Neural cell (in vitro differentiated cells): Measurements from ENCODE around the gene ZNF804A. TPM values are rescaled to one million over a fixed set of nuclear protein-coding genes. Genes with fewer than 3 reads are reported as not detected.

ENCODE experiments used
- H2AFZ ChIP-seq: fragments of 200-600, 300-800 bp; sonication (generic), shearing (Covaris generic); 2 replicates; pipeline ENCODE4 v1.6.0; 2014; ENCODE audit warnings: low read depth, mild to moderate bottlenecking, antibody characterized with exemption, low read length, moderate library complexity
- H3F3A ChIP-seq: fragments of 200-600 bp; shearing (Covaris generic); 2 replicates; pipeline ENCODE4 v1.6.1; 2016; ENCODE audit warnings: mild to moderate bottlenecking, moderate library complexity, mixed read lengths, antibody characterized with exemption, low read length; ENCODE audit not compliant: insufficient read depth, poor library complexity, severe bottlenecking
- H3K27ac ChIP-seq: fragments of 200-600, 300-800 bp; sonication (generic), shearing (Covaris generic); 2 replicates; pipeline ENCODE4 v1.5.1; 2014; ENCODE audit warnings: mild to moderate bottlenecking, low read length, moderate library complexity
- H3K27me3 ChIP-seq: fragments of 300-800, 200-600 bp; sonication (generic), shearing (Covaris generic); 2 replicates; pipeline ENCODE4 v1.6.0; 2014; ENCODE audit warnings: mild to moderate bottlenecking, low read depth, low read length, moderate library complexity; ENCODE audit not compliant: insufficient read depth
- H3K36me3 ChIP-seq: fragments of 300-800, 200-600 bp; sonication (generic), shearing (Covaris generic); 2 replicates; pipeline ENCODE4 v1.5.1; 2014; ENCODE audit warnings: mild to moderate bottlenecking, antibody characterized with exemption, low read length, moderate library complexity; ENCODE audit not compliant: insufficient read depth
- H3K4me2 ChIP-seq: fragments of 300-800, 200-600 bp; sonication (generic), shearing (Covaris generic); 2 replicates; pipeline ENCODE4 v1.6.0; 2014; ENCODE audit warnings: mild to moderate bottlenecking, low read length
- H3K4me3 ChIP-seq: fragments of 300-800, 200-600 bp; sonication (generic), shearing (Covaris generic); 2 replicates; pipeline ENCODE4 v1.5.1; 2014; ENCODE audit warnings: mild to moderate bottlenecking, low read length, moderate library complexity
- H3K79me2 ChIP-seq: fragments of 200-600 bp; shearing (Covaris generic); replicated peaks from 2 replicates; pipeline ENCODE4 v1.6.0; 2014; ENCODE audit warnings: mild to moderate bottlenecking, low read length, moderate library complexity; ENCODE audit not compliant: insufficient read depth
- H3K9ac ChIP-seq: fragments of 300-800, 200-600 bp; sonication (generic), shearing (Covaris generic); 2 replicates; pipeline ENCODE4 v1.6.1; 2016; ENCODE audit warnings: mild to moderate bottlenecking, low read length, mixed read lengths
- H3K9me2 ChIP-seq: fragments of 200-600 bp; shearing (Covaris generic); 2 replicates; pipeline ENCODE4 v1.6.1; 2016; ENCODE audit warnings: mild to moderate bottlenecking, low read length, mixed read lengths; ENCODE audit not compliant: insufficient read depth
- H3K9me3 ChIP-seq: fragments of 200-600, 300-800 bp; sonication (generic), shearing (Covaris generic); 2 replicates; pipeline ENCODE4 v1.6.1; 2016; ENCODE audit warnings: mild to moderate bottlenecking, mixed run types, low read length, moderate library complexity, mixed read lengths
- H4K20me1 ChIP-seq: fragments of 200-600 bp; shearing (Covaris generic); 2 replicates; pipeline ENCODE4 v1.6.1; 2016; ENCODE audit warnings: mild to moderate bottlenecking, mixed run types; ENCODE audit not compliant: insufficient read depth
- EP300 ChIP-seq: fragments of 450-650 bp; conservative IDR thresholded peaks from 2 replicates; pipeline ENCODE4 v1.6.1; 2014; ENCODE audit warnings: antibody characterized with exemption, mild to moderate bottlenecking, moderate library complexity; ENCODE audit not compliant: poor library complexity, severe bottlenecking
- EZH2 ChIP-seq: fragments of 200-600, 300-800 bp; shearing (Covaris generic), sonication (generic); IDR thresholded peaks from 2 replicates; pipeline ENCODE4 v1.6.1; 2014; ENCODE audit warnings: antibody characterized with exemption, low read length, borderline replicate concordance, mild to moderate bottlenecking; ENCODE audit not compliant: insufficient read depth, poor library complexity, severe bottlenecking
- MXI1 ChIP-seq: fragments of 450-650 bp; conservative IDR thresholded peaks from 2 replicates; pipeline ENCODE4 v1.6.1; 2014; ENCODE audit warnings: antibody characterized with exemption, mild to moderate bottlenecking; ENCODE audit not compliant: poor library complexity, severe bottlenecking
- POLR2AphosphoS5 ChIP-seq: IDR thresholded peaks from 2 replicates; pipeline ENCODE4 v1.6.1; 2012
- RAD21 ChIP-seq: fragments of 450-650 bp; conservative IDR thresholded peaks from 2 replicates; pipeline ENCODE4 v1.6.1; 2014; ENCODE audit warnings: antibody characterized with exemption, mild to moderate bottlenecking, moderate library complexity
- SMC3 ChIP-seq: fragments of 450-650 bp; conservative IDR thresholded peaks from 2 replicates; pipeline ENCODE4 v1.6.1; 2014; ENCODE audit warnings: antibody characterized with exemption, mild to moderate bottlenecking, moderate library complexity; ENCODE audit not compliant: poor library complexity
- TAF1 ChIP-seq: IDR thresholded peaks from 2 replicates; pipeline ENCODE4 v1.6.1; 2012; ENCODE audit warnings: low read depth
- polyA plus RNA-seq: library from polyadenylated mRNA; depleted of rRNA; stranded (reverse); fragments of >200 nt; gene quantifications from 2 replicates; pipeline ENCODE4 v1.2.3, GENCODE V29; 2014
- TF ChIP-seq, protein P1 (sequence below): fragments of 450-650 bp; IDR thresholded peaks from 2 replicates; pipeline ENCODE4 v1.5.1; 2014; ENCODE audit warnings: antibody characterized with exemption, mild to moderate bottlenecking, moderate library complexity; ENCODE audit not compliant: poor library complexity, severe bottlenecking
- TF ChIP-seq, protein P2 (sequence below): IDR thresholded peaks from 2 replicates; pipeline ENCODE4 v1.6.1; 2012; ENCODE audit warnings: borderline replicate concordance

ZNF804A gene
- polyA plus RNA-seq, 1 donor from 2014 or later: 2.7 TPM

DNA sequence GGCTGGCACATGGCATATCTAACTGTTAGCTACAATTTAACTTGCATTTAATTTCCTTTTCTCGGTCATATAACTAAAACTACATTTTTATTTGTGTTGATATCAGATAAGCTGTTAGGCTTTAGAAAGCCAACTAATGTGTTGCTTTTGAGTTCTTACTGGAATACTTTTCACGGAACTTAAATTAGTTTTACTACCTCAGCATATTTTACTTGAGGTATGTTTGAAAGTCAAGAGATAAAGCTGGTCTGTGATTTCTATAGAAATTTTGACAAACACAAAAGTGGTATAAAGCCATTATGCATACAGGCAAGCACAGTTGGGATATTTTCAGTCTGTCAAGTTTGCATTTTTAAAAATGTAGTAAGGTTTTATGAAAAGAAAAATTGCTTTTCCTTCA, 162.6 kb downstream of the ZNF804A start:
- Histone ChIP-seq H3K36me3 (no peaks in the 10 kb centered on the region), H3K4me2 (no peak overlapping the region), H3K4me3 (no peak overlapping the region), H3K9me3 (no peaks in the 10 kb centered on the region), H3K27ac (no peak overlapping the region), H3K9me2 (no peaks in the 10 kb centered on the region), H3K27me3 (no peaks in the 10 kb centered on the region), H3K9ac (no peak overlapping the region), H4K20me1 (no peaks in the 10 kb centered on the region), H3K79me2 (no peaks in the 10 kb centered on the region), H3F3A (no peaks in the 10 kb centered on the region), H2AFZ (no peak overlapping the region)
- TF ChIP-seq EZH2 (no peak), TAF1 (no peak), MXI1 (no peak), POLR2AphosphoS5 (no peak), EP300 (no peak), SMC3 (no peak), RAD21 (no peak)
- TF ChIP-seq, protein P1, sequence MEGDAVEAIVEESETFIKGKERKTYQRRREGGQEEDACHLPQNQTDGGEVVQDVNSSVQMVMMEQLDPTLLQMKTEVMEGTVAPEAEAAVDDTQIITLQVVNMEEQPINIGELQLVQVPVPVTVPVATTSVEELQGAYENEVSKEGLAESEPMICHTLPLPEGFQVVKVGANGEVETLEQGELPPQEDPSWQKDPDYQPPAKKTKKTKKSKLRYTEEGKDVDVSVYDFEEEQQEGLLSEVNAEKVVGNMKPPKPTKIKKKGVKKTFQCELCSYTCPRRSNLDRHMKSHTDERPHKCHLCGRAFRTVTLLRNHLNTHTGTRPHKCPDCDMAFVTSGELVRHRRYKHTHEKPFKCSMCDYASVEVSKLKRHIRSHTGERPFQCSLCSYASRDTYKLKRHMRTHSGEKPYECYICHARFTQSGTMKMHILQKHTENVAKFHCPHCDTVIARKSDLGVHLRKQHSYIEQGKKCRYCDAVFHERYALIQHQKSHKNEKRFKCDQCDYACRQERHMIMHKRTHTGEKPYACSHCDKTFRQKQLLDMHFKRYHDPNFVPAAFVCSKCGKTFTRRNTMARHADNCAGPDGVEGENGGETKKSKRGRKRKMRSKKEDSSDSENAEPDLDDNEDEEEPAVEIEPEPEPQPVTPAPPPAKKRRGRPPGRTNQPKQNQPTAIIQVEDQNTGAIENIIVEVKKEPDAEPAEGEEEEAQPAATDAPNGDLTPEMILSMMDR: no peak
- TF ChIP-seq, protein P2, sequence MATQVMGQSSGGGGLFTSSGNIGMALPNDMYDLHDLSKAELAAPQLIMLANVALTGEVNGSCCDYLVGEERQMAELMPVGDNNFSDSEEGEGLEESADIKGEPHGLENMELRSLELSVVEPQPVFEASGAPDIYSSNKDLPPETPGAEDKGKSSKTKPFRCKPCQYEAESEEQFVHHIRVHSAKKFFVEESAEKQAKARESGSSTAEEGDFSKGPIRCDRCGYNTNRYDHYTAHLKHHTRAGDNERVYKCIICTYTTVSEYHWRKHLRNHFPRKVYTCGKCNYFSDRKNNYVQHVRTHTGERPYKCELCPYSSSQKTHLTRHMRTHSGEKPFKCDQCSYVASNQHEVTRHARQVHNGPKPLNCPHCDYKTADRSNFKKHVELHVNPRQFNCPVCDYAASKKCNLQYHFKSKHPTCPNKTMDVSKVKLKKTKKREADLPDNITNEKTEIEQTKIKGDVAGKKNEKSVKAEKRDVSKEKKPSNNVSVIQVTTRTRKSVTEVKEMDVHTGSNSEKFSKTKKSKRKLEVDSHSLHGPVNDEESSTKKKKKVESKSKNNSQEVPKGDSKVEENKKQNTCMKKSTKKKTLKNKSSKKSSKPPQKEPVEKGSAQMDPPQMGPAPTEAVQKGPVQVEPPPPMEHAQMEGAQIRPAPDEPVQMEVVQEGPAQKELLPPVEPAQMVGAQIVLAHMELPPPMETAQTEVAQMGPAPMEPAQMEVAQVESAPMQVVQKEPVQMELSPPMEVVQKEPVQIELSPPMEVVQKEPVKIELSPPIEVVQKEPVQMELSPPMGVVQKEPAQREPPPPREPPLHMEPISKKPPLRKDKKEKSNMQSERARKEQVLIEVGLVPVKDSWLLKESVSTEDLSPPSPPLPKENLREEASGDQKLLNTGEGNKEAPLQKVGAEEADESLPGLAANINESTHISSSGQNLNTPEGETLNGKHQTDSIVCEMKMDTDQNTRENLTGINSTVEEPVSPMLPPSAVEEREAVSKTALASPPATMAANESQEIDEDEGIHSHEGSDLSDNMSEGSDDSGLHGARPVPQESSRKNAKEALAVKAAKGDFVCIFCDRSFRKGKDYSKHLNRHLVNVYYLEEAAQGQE: no peak

DNA sequence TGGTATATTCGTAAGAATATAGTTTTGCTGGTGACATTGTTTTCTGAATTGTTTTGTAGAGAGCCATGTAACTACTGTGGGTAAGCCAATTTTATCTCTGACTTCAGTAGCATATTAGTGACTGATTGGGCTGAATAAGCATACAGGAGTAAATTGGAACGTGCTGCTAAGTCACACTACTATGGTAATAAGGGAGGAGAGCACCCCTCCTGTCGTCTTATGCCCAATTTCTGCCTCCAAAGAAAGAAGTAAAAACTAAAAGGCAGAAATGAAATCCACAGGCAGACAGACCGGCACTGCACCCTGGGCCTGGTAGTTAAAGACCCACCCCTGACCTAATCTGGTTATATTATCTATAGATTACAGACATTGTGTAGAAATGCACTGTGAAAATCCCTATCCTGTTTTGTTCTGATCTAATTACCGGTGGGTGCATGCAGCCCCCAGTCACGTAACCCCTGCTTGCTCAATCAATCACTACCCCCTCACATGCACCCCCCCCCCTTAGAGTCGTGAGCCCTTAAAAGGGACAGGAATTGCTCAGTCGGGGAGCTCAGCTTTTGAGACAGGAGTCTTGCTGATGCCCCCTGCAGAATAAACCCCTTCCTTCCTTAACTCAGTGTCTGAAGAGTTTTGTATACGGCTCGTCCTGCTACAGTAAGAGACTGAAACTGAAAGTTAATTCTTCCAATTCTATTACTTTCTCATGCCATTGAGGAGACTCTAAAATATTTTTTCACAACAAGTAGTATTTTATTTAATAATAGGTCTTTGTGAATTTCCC, 167.0 kb downstream of the ZNF804A start:
- no peak overlapping the region for H3K4me3 ChIP-seq
- H3K36me3 ChIP-seq: no peaks in the 10 kb centered on the region
- H3K9me2 ChIP-seq: no peaks in the 10 kb centered on the region
- H2AFZ ChIP-seq: no peak overlapping the region
- H3K27ac ChIP-seq: no peak overlapping the region
- no peaks in the 10 kb centered on the region for H3K27me3 ChIP-seq
- no peaks in the 10 kb centered on the region for H3K79me2 ChIP-seq
- H4K20me1 ChIP-seq: no peaks in the 10 kb centered on the region
- H3F3A ChIP-seq: no peaks in the 10 kb centered on the region
- no peak overlapping the region for H3K9ac ChIP-seq
- no peak overlapping the region for H3K4me2 ChIP-seq
- H3K9me3 ChIP-seq: no peaks in the 10 kb centered on the region
- TF ChIP-seq RAD21 (no peak), MXI1 (no peak), SMC3 (no peak)
- TF ChIP-seq, protein P1: no peak
